Ishikawa (cell line): Measurements from ENCODE around the gene VSIG1.

Experiments used
- EP300 ChIP-seq: IDR thresholded peaks from 2 replicates; pipeline ENCODE4 v1.6.1; 2012; ENCODE audit warnings: borderline replicate concordance
- RAD21 ChIP-seq: IDR thresholded peaks from 2 replicates; pipeline ENCODE4 v1.6.1; 2012; ENCODE audit warnings: low read depth
- REST ChIP-seq: IDR thresholded peaks from 2 replicates; pipeline ENCODE4 v1.6.1; 2012; ENCODE audit warnings: low read depth, mild to moderate bottlenecking
- ZBTB7A ChIP-seq: IDR thresholded peaks from 2 replicates; pipeline ENCODE4 v1.6.1; 2012; ENCODE audit warnings: low read depth
- TF ChIP-seq, protein P1 (sequence below): IDR thresholded peaks from 2 replicates; pipeline ENCODE4 v1.6.1; 2012

DNA sequence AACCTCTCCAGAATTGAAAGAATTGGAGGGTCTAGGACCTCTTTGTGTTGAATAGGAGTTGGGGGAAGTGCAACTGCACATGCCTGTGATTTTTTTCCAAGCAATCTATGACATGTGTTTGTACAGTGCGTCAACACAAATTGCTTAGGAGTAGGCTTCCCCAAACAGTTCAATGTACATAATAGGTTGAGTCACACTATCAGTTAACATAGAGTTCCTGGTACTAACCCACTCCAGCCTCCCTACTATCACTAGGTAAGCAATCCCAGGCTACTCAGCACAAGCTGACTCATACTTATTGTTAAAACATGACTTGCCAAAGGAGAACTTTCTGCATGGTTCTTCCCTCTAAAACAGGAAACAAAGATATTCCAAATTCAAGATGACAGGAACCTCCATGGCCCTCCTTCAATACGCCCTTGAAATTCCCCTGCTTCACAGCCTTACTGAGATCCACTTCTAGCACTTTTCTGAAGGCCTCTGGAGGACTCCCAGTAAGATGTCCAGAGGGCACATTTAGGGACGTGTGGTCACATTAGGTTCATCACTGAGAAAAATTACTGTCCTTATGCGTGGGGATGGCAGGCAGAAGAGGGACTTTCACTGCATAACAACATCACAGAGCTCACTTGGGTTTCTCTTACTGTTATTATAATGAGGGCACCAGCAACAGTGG, 8.4 kb upstream of the VSIG1 start:
- TF ChIP-seq ZBTB7A (no peak), RAD21 (no peak), EP300 (no peak), REST (no peak)
- TF ChIP-seq, protein P1, sequence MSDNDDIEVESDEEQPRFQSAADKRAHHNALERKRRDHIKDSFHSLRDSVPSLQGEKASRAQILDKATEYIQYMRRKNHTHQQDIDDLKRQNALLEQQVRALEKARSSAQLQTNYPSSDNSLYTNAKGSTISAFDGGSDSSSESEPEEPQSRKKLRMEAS, result no peak
